Duodenal mucosa (tissue), 2 donors: ENCODE measurements around the gene ETNK1.

Experiments used
- H3K27ac ChIP-seq: one replicate; pipeline ENCODE4 v1.7.0; 2013; ENCODE audit warnings: low read depth, low read length
- H3K27me3 ChIP-seq, 2 donors: one replicate each; pipeline ENCODE4 v1.7.0; 2013; ENCODE audit warnings: low read length in 2 of 2, control low read depth in 1 of 2; ENCODE audit not compliant: insufficient read depth in 2 of 2, control insufficient read depth in 1 of 2
- H3K36me3 ChIP-seq, 2 donors: one replicate each; pipeline ENCODE4 v1.7.0; 2013; ENCODE audit warnings: low read length in 2 of 2, control low read depth in 1 of 2; ENCODE audit not compliant: insufficient read depth in 2 of 2, control insufficient read depth in 1 of 2
- H3K4me1 ChIP-seq, 2 donors: one replicate each; pipeline ENCODE4 v1.7.0; 2013; ENCODE audit warnings: low read length in 2 of 2, control low read depth in 1 of 2; ENCODE audit not compliant: insufficient read depth in 2 of 2, control insufficient read depth in 1 of 2
- H3K4me3 ChIP-seq, 2 donors: one replicate each; pipeline ENCODE4 v1.7.0; 2013; ENCODE audit warnings: low read length in 2 of 2, low read depth in 1 of 2
- H3K9ac ChIP-seq, 2 donors: one replicate each; pipeline ENCODE4 v1.7.0; 2013; ENCODE audit warnings: low read length in 2 of 2, low read depth in 1 of 2
- H3K9me3 ChIP-seq, 2 donors: one replicate each; pipeline ENCODE4 v1.7.0; 2013; ENCODE audit warnings: low read length in 2 of 2, control low read depth in 1 of 2; ENCODE audit not compliant: control insufficient read depth in 1 of 2

Gene ETNK1

GRCh38 chr12:22628228-22628627, 3.3 kb downstream of the ETNK1 start:
- Histone ChIP-seq H3K27me3 (no peaks in the 10 kb centered on the region), H3K4me3 (peak overlapping the region; percentile 67 to 98), H3K9me3 (no peaks in the 10 kb centered on the region), H3K4me1 (peaks cover 15 to 24% of the 10 kb centered on the region in 2 donors), H3K36me3 (peaks cover 0 to 4% of the 10 kb centered on the region in 2 donors), H3K9ac (peak overlapping the region in 1 of 2 donors; percentile 62), H3K27ac (no peak overlapping the region)

- peaks cover 6 to 7% of the 10 kb centered on the region in 2 donors for H3K36me3 ChIP-seq
- H3K4me1 ChIP-seq: peaks cover 9 to 24% of the 10 kb centered on the region in 2 donors
- H3K9ac ChIP-seq: no peak overlapping the region
- H3K27me3 ChIP-seq: no peaks in the 10 kb centered on the region
- no peak overlapping the region for H3K27ac ChIP-seq
- H3K4me3 ChIP-seq: no peak overlapping the region
- no peaks in the 10 kb centered on the region for H3K9me3 ChIP-seq
Observed at GRCh38 chr12:22631863-22632463, 7.0 kb downstream of the ETNK1 start.

- Histone ChIP-seq H3K4me3 (no peak overlapping the region), H3K36me3 (peaks cover 6 to 7% of the 10 kb centered on the region in 2 donors), H3K9me3 (no peaks in the 10 kb centered on the region), H3K9ac (no peak overlapping the region), H3K27ac (no peak overlapping the region), H3K27me3 (no peaks in the 10 kb centered on the region), H3K4me1 (peaks cover 4 to 7% of the 10 kb centered on the region in 2 donors)
Observed at GRCh38 chr12:22634883-22635282, 9.9 kb downstream of the ETNK1 start.

GRCh38 chr12:22635812-22636211, 10.8 kb downstream of the ETNK1 start:
- peaks cover 6 to 7% of the 10 kb centered on the region in 2 donors for H3K36me3 ChIP-seq
- peaks cover 3 to 4% of the 10 kb centered on the region in 2 donors for H3K4me1 ChIP-seq
- H3K27ac ChIP-seq: no peak overlapping the region
- H3K9ac ChIP-seq: no peak overlapping the region
- H3K4me3 ChIP-seq: no peak overlapping the region
- H3K9me3 ChIP-seq: no peaks in the 10 kb centered on the region
- no peaks in the 10 kb centered on the region for H3K27me3 ChIP-seq

- Histone ChIP-seq H3K9me3 (no peaks in the 10 kb centered on the region), H3K4me1 (peaks cover 0 to 2% of the 10 kb centered on the region in 2 donors), H3K36me3 (peaks cover 0 to 2% of the 10 kb centered on the region in 2 donors), H3K4me3 (no peak overlapping the region), H3K27ac (no peak overlapping the region), H3K9ac (no peak overlapping the region), H3K27me3 (no peaks in the 10 kb centered on the region)
Observed at GRCh38 chr12:22640851-22641250, 15.9 kb downstream of the ETNK1 start.

GRCh38 chr12:22641353-22642053, 16.5 kb downstream of the ETNK1 start:
- no peaks in the 10 kb centered on the region for H3K27me3 ChIP-seq
- no peaks in the 10 kb centered on the region for H3K9me3 ChIP-seq
- no peak overlapping the region for H3K9ac ChIP-seq
- peaks cover 0 to 2% of the 10 kb centered on the region in 2 donors for H3K36me3 ChIP-seq
- H3K27ac ChIP-seq: no peak overlapping the region
- no peak overlapping the region for H3K4me3 ChIP-seq
- no peaks in the 10 kb centered on the region for H3K4me1 ChIP-seq

- Histone ChIP-seq H3K4me1 (peaks cover 0 to 4% of the 10 kb centered on the region in 2 donors), H3K36me3 (peaks cover 0 to 2% of the 10 kb centered on the region in 2 donors), H3K9me3 (no peaks in the 10 kb centered on the region), H3K27ac (no peak overlapping the region), H3K27me3 (no peaks in the 10 kb centered on the region), H3K9ac (no peak overlapping the region), H3K4me3 (no peak overlapping the region)
Observed at GRCh38 chr12:22648668-22649067, 23.7 kb downstream of the ETNK1 start.

- H3K4me3 ChIP-seq: no peak overlapping the region
- no peak overlapping the region for H3K9ac ChIP-seq
- peaks cover 0 to 4% of the 10 kb centered on the region in 2 donors for H3K4me1 ChIP-seq
- peaks cover 0 to 2% of the 10 kb centered on the region in 2 donors for H3K36me3 ChIP-seq
- no peaks in the 10 kb centered on the region for H3K9me3 ChIP-seq
- H3K27me3 ChIP-seq: no peaks in the 10 kb centered on the region
- H3K27ac ChIP-seq: no peak overlapping the region
Observed at GRCh38 chr12:22653075-22653474, 28.1 kb downstream of the ETNK1 start.

GRCh38 chr12:22653791-22654190, 28.8 kb downstream of the ETNK1 start:
- Histone ChIP-seq H3K27me3 (no peaks in the 10 kb centered on the region), H3K9me3 (no peaks in the 10 kb centered on the region), H3K4me3 (no peak overlapping the region), H3K9ac (no peak overlapping the region), H3K4me1 (peaks cover 0 to 4% of the 10 kb centered on the region in 2 donors), H3K36me3 (peaks cover 0 to 2% of the 10 kb centered on the region in 2 donors), H3K27ac (no peak overlapping the region)

GRCh38 chr12:22656376-22656775, 31.4 kb downstream of the ETNK1 start:
- peaks cover 0 to 4% of the 10 kb centered on the region in 2 donors for H3K4me1 ChIP-seq
- no peak overlapping the region for H3K4me3 ChIP-seq
- H3K9ac ChIP-seq: no peak overlapping the region
- peaks cover 6% of the 10 kb centered on the region in 2 donors for H3K36me3 ChIP-seq
- H3K27me3 ChIP-seq: no peaks in the 10 kb centered on the region
- no peaks in the 10 kb centered on the region for H3K9me3 ChIP-seq
- H3K27ac ChIP-seq: no peak overlapping the region
